Choroid plexus epithelial cell (primary cell): Measurements from ENCODE around the gene ZFYVE19.

Experiments
- DNase-seq: peaks from one replicate; pipeline ENCODE4 v3.0.0-alpha.2; 2010; ENCODE audit warnings: low read depth
- H3K4me3 ChIP-seq: 2 replicates; pipeline ENCODE4 v1.5.1; 2011; ENCODE audit warnings: low read depth, mild to moderate bottlenecking, control low read depth, low read length, moderate library complexity
- CTCF ChIP-seq: conservative IDR thresholded peaks from 2 replicates; pipeline ENCODE4 v1.5.1; 2011; ENCODE audit warnings: low read depth, mild to moderate bottlenecking, control low read depth, inconsistent platforms, low read length, moderate library complexity

The ZFYVE19 gene

GRCh38 chr15:40770147-40770721 is 36.7 kb upstream of the ZFYVE19 start:
- TF ChIP-seq CTCF: no peak
- peak; percentile 20 for DNase-seq
- no peak overlapping the region for H3K4me3 ChIP-seq

GRCh38 chr15:40771242-40771641 is 35.6 kb upstream of the ZFYVE19 start:
- TF ChIP-seq CTCF: no peak
- no peak for DNase-seq
- no peak overlapping the region for H3K4me3 ChIP-seq

- no peak for TF ChIP-seq CTCF
- DNase-seq: no peak
These were observed 34.9 kb upstream of the ZFYVE19 start for GRCh38 chr15:40772014-40772413.

GRCh38 chr15:40773496-40773895 is 33.4 kb upstream of the ZFYVE19 start:
- no peak overlapping the region for H3K4me3 ChIP-seq
- no peak for DNase-seq
- TF ChIP-seq CTCF: no peak

More at GRCh38 chr15:40772014-40772413, 34.9 kb upstream of the ZFYVE19 start:
- no peak overlapping the region for H3K4me3 ChIP-seq

GRCh38 chr15:40773902-40774301 is 33.0 kb upstream of the ZFYVE19 start:
- H3K4me3 ChIP-seq: no peak overlapping the region
- no peak for DNase-seq

GRCh38 chr15:40775007-40775406 is 31.9 kb upstream of the ZFYVE19 start:
- TF ChIP-seq CTCF: no peak
- H3K4me3 ChIP-seq: no peak overlapping the region

More at GRCh38 chr15:40773902-40774301, 33.0 kb upstream of the ZFYVE19 start:
- TF ChIP-seq CTCF: no peak

More at GRCh38 chr15:40775007-40775406, 31.9 kb upstream of the ZFYVE19 start:
- no peak for DNase-seq
